OCI-LY1 (cell line): ENCODE measurements around the gene HPD.

ENCODE experiments used
- EZH2 ChIP-seq: fragments of 200-600 bp; sonication (generic), shearing (Covaris generic); IDR thresholded peaks from 2 replicates; pipeline ENCODE4 v1.8.0; 2017; ENCODE audit warnings: borderline replicate concordance, mixed run types, mild to moderate bottlenecking, antibody characterized with exemption, low read length, moderate library complexity, mixed read lengths
- TF ChIP-seq, protein P1 (sequence below): fragments of 200-600 bp; sonication (generic), shearing (Covaris generic); IDR thresholded peaks from 2 replicates; pipeline ENCODE4 v1.5.1; 2017; ENCODE audit warnings: mild to moderate bottlenecking, antibody characterized with exemption, low read length, moderate library complexity, mixed read lengths

DNA sequence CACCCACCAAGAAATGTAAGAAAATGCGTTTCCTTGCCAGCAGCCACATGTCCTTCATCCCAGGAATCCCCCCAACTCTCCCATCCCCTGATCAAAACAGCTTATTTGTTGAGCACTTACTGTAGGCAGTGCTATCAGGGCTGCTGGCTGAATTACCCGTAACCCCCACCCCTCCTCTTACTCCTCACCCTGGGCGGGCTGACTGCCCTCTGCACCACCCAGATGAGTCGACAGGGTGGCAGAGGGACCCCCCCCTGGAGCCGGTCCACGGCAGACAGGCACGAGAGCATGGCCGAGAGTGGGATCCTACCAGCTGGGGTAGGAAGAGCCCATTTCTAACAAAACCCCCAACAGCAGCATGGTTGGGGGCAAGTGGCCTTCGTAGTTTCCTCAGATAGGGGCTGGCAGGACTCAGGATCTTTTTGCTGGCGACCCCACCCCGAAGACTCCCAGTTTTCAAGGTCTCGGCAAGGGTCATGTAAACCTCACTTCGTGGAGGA, 64.1 kb downstream of the HPD start:
- TF ChIP-seq, protein P1, sequence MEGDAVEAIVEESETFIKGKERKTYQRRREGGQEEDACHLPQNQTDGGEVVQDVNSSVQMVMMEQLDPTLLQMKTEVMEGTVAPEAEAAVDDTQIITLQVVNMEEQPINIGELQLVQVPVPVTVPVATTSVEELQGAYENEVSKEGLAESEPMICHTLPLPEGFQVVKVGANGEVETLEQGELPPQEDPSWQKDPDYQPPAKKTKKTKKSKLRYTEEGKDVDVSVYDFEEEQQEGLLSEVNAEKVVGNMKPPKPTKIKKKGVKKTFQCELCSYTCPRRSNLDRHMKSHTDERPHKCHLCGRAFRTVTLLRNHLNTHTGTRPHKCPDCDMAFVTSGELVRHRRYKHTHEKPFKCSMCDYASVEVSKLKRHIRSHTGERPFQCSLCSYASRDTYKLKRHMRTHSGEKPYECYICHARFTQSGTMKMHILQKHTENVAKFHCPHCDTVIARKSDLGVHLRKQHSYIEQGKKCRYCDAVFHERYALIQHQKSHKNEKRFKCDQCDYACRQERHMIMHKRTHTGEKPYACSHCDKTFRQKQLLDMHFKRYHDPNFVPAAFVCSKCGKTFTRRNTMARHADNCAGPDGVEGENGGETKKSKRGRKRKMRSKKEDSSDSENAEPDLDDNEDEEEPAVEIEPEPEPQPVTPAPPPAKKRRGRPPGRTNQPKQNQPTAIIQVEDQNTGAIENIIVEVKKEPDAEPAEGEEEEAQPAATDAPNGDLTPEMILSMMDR, result no peak
- no peak for TF ChIP-seq EZH2
